Natural killer cell (primary cell): ENCODE results near the gene LRRC43. TPM values are rescaled to one million over a fixed set of nuclear protein-coding genes. Genes with fewer than 3 reads are reported as not detected.

Experiments
- ATAC-seq, 3 donors: fragments of 150-1000 bp in 2 of 3; fragments of 200-7000 bp in 1 of 3; cut with Tn5 transposase; 1 replicate in 1 of 3; 2 replicates in 2 of 3; pipeline ENCODE4 v1.10.0; 2021; ENCODE audit warnings: mild to moderate bottlenecking in 2 of 3, moderate library complexity in 2 of 3
- DNase-seq, 2 donors: peaks; one replicate each; pipeline versions ENCODE4 v3.0.0 to v3.0.0-alpha.2; 2013 to 2021; ENCODE audit warnings: mixed read lengths in 1 of 2
- H3K27ac ChIP-seq: one replicate; pipeline ENCODE4 v1.5.1; 2013; ENCODE audit warnings: mild to moderate bottlenecking, low read length
- H3K27me3 ChIP-seq: one replicate; pipeline ENCODE4 v1.6.1; 2013; ENCODE audit warnings: low read length; ENCODE audit not compliant: control insufficient read depth, insufficient read depth
- H3K36me3 ChIP-seq: one replicate; pipeline ENCODE4 v1.6.1; 2013; ENCODE audit warnings: low read length; ENCODE audit not compliant: control insufficient read depth, insufficient read depth
- H3K4me1 ChIP-seq: one replicate; pipeline ENCODE4 v1.6.1; 2013; ENCODE audit warnings: low read length; ENCODE audit not compliant: control insufficient read depth, insufficient read depth
- H3K4me3 ChIP-seq: one replicate; pipeline ENCODE4 v1.5.1; 2013; ENCODE audit warnings: low read length
- H3K9me3 ChIP-seq: one replicate; pipeline ENCODE4 v1.6.1; 2013; ENCODE audit warnings: low read length; ENCODE audit not compliant: control insufficient read depth, insufficient read depth
- H3K27ac Mint-ChIP-seq, 2 donors: one replicate each; pipeline ENCODE4 v1.8.0; 2022; ENCODE audit warnings: mild to moderate bottlenecking in 2 of 2, mixed read lengths in 2 of 2, moderate library complexity in 1 of 2
- H3K27me3 Mint-ChIP-seq, 2 donors: one replicate each; pipeline ENCODE4 v1.8.0; 2022; ENCODE audit warnings: low read depth in 2 of 2, mixed read lengths in 2 of 2
- H3K36me3 Mint-ChIP-seq: one replicate; pipeline ENCODE4 v1.8.0; 2022; ENCODE audit warnings: mixed read lengths
- H3K4me1 Mint-ChIP-seq, 2 donors: one replicate each; pipeline ENCODE4 v1.8.0; 2022; ENCODE audit warnings: mixed read lengths in 2 of 2
- H3K4me3 Mint-ChIP-seq: one replicate; pipeline ENCODE4 v1.8.0; 2022; ENCODE audit warnings: mild to moderate bottlenecking, moderate library complexity, mixed read lengths
- H3K9me3 Mint-ChIP-seq, 2 donors: one replicate each; pipeline ENCODE4 v1.8.0; 2022; ENCODE audit warnings: mixed read lengths in 2 of 2
- WGBS: methylation state at CpG from one replicate; pipeline ENCODE4 v1.1.7; 2013; ENCODE audit warnings: missing lambda C conversion rate; ENCODE audit not compliant: insufficient coverage; 5-methylcytosine and 5-hydroxymethylcytosine counted together
- intact Hi-C: fragments of 100-400 bp; cut with micrococcal nuclease; formaldehyde crosslinking; loops from one replicate; pipeline ENCODE4 v1.14.2; 2022
- total RNA-seq, 4 donors: library from RNA; stranded (reverse); fragments of 120-200 nt in 1 of 4; gene quantifications; one replicate each; pipeline versions ENCODE4 v1.2.3 to v1.2.4, GENCODE V29; 2013 to 2022
- TF ChIP-seq, protein P1 (sequence below): fragments of 200-600 bp; IDR thresholded peaks from one replicate; pipeline ENCODE4 v1.8.0; 2022; ENCODE audit warnings: antibody characterized with exemption

Gene LRRC43
- total RNA-seq, 3 donors from 2014 or later (not counting 1 experiment from before 2014, with no cell fraction given), result 5.0 to 18.5 (median 8.5) TPM

DNA sequence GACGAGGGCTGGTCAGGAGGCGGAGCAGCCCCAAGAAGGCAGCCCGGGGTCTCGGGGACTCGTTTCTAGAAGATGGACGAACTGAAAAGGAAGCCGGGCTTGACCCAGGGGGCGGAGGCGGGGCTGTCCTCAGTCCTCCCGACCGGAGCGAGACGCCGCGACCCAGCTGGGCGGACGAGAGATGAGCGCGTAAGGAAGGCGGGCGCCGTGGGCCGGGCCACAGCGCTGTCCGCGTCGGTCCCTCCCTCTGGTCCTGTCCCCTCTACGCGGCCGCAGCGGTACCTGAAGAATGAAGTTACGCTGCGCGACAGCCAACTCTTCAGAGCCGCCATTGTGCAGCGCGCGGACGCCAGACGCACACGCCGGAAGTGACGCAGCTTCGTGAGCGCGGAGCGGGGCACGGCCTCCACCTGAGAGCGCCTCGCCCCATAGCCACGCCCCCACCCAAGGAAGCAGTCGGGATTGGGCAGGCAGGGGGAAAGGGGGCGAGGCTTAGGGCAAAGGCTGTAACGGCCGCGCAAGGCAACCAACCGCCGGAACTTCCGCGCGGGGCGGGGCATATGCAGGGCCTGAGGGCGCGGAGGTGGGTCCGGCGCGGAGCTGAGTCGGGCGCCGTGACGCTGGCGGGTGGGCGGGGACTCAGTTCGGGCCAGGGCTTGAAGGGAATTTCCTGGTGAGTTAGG is 42.9 kb downstream of the LRRC43 start, which contains the start of gene DIABLO:
TSS of gene DIABLO (minus strand) at position 370 of the 683 bp plus-strand sequence. CDS start at position 332, 38 bp downstream.
- H3K27ac ChIP-seq, result peak within 1 kb of the TSS; percentile 97
- peaks cover 31% of the 10 kb centered on the region for H3K36me3 ChIP-seq
- H3K27me3 Mint-ChIP-seq, result no peaks in the 10 kb centered on the region
- DNase-seq, result peak; percentile 99 to 100
- H3K9me3 Mint-ChIP-seq, result no peaks in the 10 kb centered on the region
- ATAC-seq, result peak; percentile 86 to 96 (median 89)
- TF ChIP-seq, protein P1, sequence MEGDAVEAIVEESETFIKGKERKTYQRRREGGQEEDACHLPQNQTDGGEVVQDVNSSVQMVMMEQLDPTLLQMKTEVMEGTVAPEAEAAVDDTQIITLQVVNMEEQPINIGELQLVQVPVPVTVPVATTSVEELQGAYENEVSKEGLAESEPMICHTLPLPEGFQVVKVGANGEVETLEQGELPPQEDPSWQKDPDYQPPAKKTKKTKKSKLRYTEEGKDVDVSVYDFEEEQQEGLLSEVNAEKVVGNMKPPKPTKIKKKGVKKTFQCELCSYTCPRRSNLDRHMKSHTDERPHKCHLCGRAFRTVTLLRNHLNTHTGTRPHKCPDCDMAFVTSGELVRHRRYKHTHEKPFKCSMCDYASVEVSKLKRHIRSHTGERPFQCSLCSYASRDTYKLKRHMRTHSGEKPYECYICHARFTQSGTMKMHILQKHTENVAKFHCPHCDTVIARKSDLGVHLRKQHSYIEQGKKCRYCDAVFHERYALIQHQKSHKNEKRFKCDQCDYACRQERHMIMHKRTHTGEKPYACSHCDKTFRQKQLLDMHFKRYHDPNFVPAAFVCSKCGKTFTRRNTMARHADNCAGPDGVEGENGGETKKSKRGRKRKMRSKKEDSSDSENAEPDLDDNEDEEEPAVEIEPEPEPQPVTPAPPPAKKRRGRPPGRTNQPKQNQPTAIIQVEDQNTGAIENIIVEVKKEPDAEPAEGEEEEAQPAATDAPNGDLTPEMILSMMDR, result no peak
- WGBS, result under 1% methylated on average over 74 of the region's 74 CpGs
- peaks cover 39 to 42% of the 10 kb centered on the region in 2 donors for H3K4me1 Mint-ChIP-seq
- peak within 1 kb of the TSS; percentile 93 for H3K4me3 Mint-ChIP-seq
- H3K4me3 ChIP-seq, result peak within 1 kb of the TSS; percentile 93
- peaks cover 32% of the 10 kb centered on the region for H3K4me1 ChIP-seq
- H3K27ac Mint-ChIP-seq, result peak within 1 kb of the TSS; percentile 93 to 99
- no peaks in the 10 kb centered on the region for H3K9me3 ChIP-seq
- H3K36me3 Mint-ChIP-seq, result no peaks in the 10 kb centered on the region
- intact Hi-C loops, result loop anchor here (2.0 to 5.0 kb wide), 3 partner anchors 41 to 1539 kb away; partner anchors contain the start of genes MLEC, VPS33A and ZCCHC8
- H3K27me3 ChIP-seq, result no peaks in the 10 kb centered on the region

DNA sequence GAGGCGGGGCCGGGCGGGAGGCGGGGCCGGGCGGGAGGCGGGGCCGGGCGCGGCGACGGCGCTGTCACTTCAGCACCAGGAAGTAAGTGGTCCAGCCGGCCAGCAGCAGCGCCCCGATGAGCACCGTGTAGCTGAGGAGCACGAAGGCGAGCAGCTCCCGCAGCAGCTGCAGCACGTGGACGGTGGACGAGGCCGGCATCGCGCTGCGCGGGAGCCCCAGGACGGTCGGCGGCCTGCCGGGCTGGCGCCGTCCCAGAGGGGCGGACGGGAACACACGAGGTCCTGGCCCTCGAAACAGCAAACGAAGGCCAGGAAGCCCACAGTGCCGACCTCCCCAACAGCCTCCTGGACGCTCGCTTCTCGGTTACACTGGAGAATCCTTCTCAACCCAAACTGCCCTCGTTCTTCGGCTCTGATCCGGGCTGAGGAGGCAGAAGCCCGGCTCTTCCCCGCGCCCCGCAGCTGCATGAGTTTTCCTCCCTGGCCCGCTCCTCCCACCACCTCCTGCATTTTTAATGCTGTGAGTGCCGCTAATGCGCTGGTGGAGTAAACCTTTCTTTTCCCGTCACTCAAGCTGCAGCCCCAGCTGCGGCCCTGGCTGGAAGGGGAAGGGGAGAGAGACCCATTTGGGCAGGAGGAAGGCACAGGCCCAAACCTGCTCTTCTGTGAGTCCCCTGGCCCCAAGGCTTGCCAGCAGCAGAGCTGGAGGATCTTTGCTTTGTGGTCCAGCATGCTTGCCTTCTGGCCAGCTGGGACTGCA is 43.6 kb downstream of the LRRC43 start:
- ATAC-seq (no peak), DNase-seq (peak in 1 of 2 donors; percentile 20)
- Mint-ChIP-seq H3K4me3 (peak overlapping the region; percentile 88), H3K4me1 (peaks cover 37 to 42% of the 10 kb centered on the region in 2 donors), H3K27ac (peak overlapping the region; percentile 84 to 99), H3K27me3 (no peaks in the 10 kb centered on the region), H3K36me3 (no peaks in the 10 kb centered on the region), H3K9me3 (no peaks in the 10 kb centered on the region)
- Histone ChIP-seq H3K27me3 (no peaks in the 10 kb centered on the region), H3K4me1 (peaks cover 32% of the 10 kb centered on the region), H3K27ac (peak overlapping the region; percentile 9), H3K9me3 (no peaks in the 10 kb centered on the region), H3K36me3 (peaks cover 32% of the 10 kb centered on the region), H3K4me3 (peak overlapping the region; percentile 25)
- TF ChIP-seq, protein P1, result no peak
- WGBS, result 10% methylated on average over 55 of the region's 55 CpGs
- intact Hi-C loops, result loop anchor here (2.0 to 5.0 kb wide), 3 partner anchors 40 to 1539 kb away; partner anchors contain the start of genes MLEC, VPS33A and ZCCHC8

DNA sequence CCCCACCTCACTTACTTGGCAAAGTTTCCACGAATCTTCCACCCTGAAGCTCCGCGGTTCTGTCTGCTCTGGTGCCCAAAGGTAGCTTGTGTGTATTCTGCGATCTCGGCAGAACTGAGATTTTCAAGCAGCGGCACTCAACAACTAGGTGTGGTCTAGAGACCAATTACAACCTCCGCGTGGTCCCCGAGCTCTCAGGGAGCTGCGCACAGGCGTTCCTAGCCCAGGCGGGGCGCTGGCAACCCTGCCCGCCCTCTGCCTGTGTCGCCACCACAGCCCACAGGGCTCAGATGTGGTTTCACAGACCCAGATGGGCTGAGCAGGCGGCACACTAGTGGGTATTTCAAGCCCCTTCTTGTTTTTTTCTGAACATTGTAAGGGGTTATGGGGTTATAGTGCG is 44.4 kb downstream of the LRRC43 start:
- Histone ChIP-seq H3K4me1 (peaks cover 32% of the 10 kb centered on the region), H3K27ac (peak overlapping the region; percentile 4), H3K9me3 (no peaks in the 10 kb centered on the region), H3K4me3 (peak overlapping the region; percentile 4), H3K36me3 (peaks cover 31% of the 10 kb centered on the region), H3K27me3 (no peaks in the 10 kb centered on the region)
- Mint-ChIP-seq H3K36me3 (peaks cover 3% of the 10 kb centered on the region), H3K9me3 (no peaks in the 10 kb centered on the region), H3K27me3 (no peaks in the 10 kb centered on the region), H3K4me3 (peak overlapping the region; percentile 88), H3K27ac (peak overlapping the region; percentile 53 to 84), H3K4me1 (peaks cover 31 to 42% of the 10 kb centered on the region in 2 donors)
- WGBS, result 30% methylated on average over 17 of the region's 17 CpGs
- TF ChIP-seq, protein P1, result no peak
- DNase-seq (peak; percentile 55 to 89), ATAC-seq (peak in 2 of 3 donors; percentile 2 to 27)
- intact Hi-C loops, result loop anchor here (2.0 to 5.0 kb wide), 3 partner anchors 39 to 1540 kb away; partner anchors contain the start of genes MLEC, VPS33A and ZCCHC8
